ENCODE data around the gene RAB35.

DNA sequence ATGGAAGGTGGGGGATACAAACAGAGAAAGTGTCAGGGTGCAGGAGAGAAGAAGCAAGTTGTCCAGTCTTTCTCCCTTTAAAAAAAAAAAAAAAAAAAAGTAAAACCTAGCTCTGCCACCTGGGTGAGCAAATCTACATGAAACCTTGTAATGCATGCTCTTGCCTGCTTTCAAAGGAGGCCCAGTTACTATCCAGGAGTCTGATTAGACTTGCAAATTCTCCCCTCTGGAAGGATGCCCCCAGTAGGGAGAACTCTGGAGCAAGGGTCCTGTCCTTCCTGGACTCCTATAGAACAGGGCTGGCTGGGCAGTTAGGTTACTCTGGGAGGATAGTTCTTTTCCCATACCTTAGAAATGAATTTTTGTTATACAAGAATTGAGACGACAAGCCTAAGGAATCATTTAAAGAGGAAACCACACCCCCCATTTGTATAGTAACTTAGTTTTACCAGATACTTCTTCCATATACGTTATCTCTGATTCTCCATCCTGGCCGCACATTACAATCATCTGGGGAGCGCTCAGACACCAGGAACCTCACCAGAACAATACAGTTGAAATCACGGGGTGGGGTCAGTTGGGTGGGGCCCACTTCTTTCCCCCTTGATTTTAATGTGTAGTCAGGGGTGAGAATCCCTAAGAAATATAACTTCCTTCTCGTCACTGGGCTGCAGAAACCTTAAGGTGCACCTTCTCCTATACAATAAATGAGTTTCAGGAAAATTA, 30.5 kb downstream of the RAB35 start:
- TF ChIP-seq CTCF (conservative IDR thresholded peaks at IDR 0.05; ENCODE audit: low read depth, low read length) = no peak
- TF ChIP-seq EZH2 (IDR thresholded peaks at IDR 0.05; ENCODE audit: low read length, unreplicated experiment) = no peak
- TF ChIP-seq EZH2phosphoT487 (IDR thresholded peaks at IDR 0.05; ENCODE audit: borderline replicate concordance, low read length) = no peak
